ENCODE data around the gene ITGA5. TPM values are rescaled to one million over a fixed set of nuclear protein-coding genes. Genes with fewer than 3 reads are reported as not detected.

The ITGA5 gene
- total RNA-seq, 1 donor from 2014 or later, result 317 TPM

DNA sequence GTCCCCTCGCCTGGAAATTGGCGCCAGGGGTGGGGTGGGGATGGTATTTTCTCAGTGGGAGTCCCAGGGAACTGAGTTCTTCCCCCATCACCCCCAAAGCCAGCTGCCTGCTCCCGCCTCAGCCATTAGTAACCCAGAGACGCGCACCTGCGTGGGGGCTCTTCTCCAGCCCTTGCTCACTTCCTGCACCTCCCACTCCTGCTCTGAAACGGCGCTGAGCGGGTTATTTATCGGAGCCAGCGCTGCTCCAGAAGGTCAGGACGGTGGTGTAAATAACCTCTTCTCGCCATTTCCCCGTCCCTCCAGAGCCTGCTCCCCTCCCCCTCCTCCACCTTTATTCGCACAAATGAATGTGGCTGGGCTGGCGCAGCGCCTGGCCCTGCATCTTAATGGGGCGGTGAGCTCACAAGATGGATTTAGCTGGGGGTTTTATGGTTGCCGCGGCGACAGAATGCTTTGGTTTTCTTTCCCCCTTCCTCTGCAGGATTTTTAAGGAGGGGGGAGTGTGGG lies 67.0 kb downstream of the ITGA5 start:
- H3K9ac ChIP-seq (ENCODE audit: low read length), result peak overlapping the region; percentile 73
- H3K9me3 ChIP-seq (ENCODE audit: insufficient read depth, low read depth, low read length), result no peaks in the 10 kb centered on the region
- H3K79me2 ChIP-seq (ENCODE audit: insufficient read depth, low read length), result no peaks in the 10 kb centered on the region
- peaks cover 34% of the 10 kb centered on the region for H3K36me3 ChIP-seq (ENCODE audit: insufficient read depth, low read length)
- Mint-ChIP-seq H3K36me3 (ENCODE audit: low read depth, unreplicated experiment) (peaks cover 14% of the 10 kb centered on the region), H3K4me3 (ENCODE audit: unreplicated experiment) (peak overlapping the region; percentile 69), H3K27ac (ENCODE audit: unreplicated experiment) (peak overlapping the region; percentile 96), H3K27me3 (ENCODE audit: low read depth, unreplicated experiment) (no peaks in the 10 kb centered on the region), H3K4me1 (ENCODE audit: low read depth, unreplicated experiment) (peaks cover 50% of the 10 kb centered on the region), H3K9me3 (ENCODE audit: unreplicated experiment) (no peaks in the 10 kb centered on the region)
- TF ChIP-seq EZH2 (IDR thresholded peaks at IDR 0.05; ENCODE audit: insufficient read depth, low read length) (no peak), CTCF (IDR thresholded peaks at IDR 0.05; ENCODE audit: insufficient read depth, low read depth, low read length) (no peak)
- H3K4me3 ChIP-seq (ENCODE audit: insufficient read depth, low read depth, low read length), result peak overlapping the region; percentile 21
- H2AFZ ChIP-seq (ENCODE audit: low read depth, low read length), result no peak overlapping the region
- DNase-seq (ENCODE audit: low read depth) (peak; percentile 81), FAIRE-seq (no peak)
- peak overlapping the region; percentile 76 for H3K4me2 ChIP-seq (ENCODE audit: low read length)
- no peaks in the 10 kb centered on the region for H4K20me1 ChIP-seq (ENCODE audit: insufficient read depth, low read length)
- peak overlapping the region; percentile 73 for H3K27ac ChIP-seq (ENCODE audit: low read depth, low read length)
- no peaks in the 10 kb centered on the region for H3K27me3 ChIP-seq (ENCODE audit: insufficient read depth, low read length)
- peaks cover 26% of the 10 kb centered on the region for H3K4me1 ChIP-seq (ENCODE audit: insufficient read depth, low read length)

DNA sequence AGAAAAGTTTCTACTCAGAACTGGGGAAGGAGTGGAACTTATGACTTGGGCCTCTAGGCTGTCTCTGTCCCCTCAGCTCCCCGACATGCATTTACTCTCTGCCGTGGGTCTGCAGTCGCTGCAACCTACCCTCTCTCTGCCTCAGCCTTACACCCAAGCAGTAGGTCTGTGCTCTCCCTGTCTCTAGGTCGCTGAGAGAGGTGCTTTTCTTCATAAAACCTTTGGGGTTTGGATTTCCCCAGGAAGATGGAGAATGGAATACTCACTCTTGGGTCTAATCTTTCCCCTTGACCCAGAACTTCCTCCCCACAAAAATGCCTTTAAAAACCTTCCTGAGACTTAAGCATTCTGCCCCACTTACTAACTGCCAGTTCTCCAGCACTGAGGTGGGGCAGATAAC lies 67.7 kb downstream of the ITGA5 start:
- Mint-ChIP-seq H3K27me3 (ENCODE audit: low read depth, unreplicated experiment) (no peaks in the 10 kb centered on the region), H3K36me3 (ENCODE audit: low read depth, unreplicated experiment) (peaks cover 17% of the 10 kb centered on the region), H3K4me3 (ENCODE audit: unreplicated experiment) (no peak overlapping the region), H3K9me3 (ENCODE audit: unreplicated experiment) (no peaks in the 10 kb centered on the region), H3K4me1 (ENCODE audit: low read depth, unreplicated experiment) (peaks cover 50% of the 10 kb centered on the region), H3K27ac (ENCODE audit: unreplicated experiment) (no peak overlapping the region)
- no peak overlapping the region for H3K4me3 ChIP-seq (ENCODE audit: insufficient read depth, low read depth, low read length)
- no peaks in the 10 kb centered on the region for H3K9me3 ChIP-seq (ENCODE audit: insufficient read depth, low read depth, low read length)
- peak overlapping the region; percentile 73 for H3K9ac ChIP-seq (ENCODE audit: low read length)
- no peak overlapping the region for H3K27ac ChIP-seq (ENCODE audit: low read depth, low read length)
- TF ChIP-seq EZH2 (IDR thresholded peaks at IDR 0.05; ENCODE audit: insufficient read depth, low read length) (no peak), CTCF (IDR thresholded peaks at IDR 0.05; ENCODE audit: insufficient read depth, low read depth, low read length) (no peak)
- H3K36me3 ChIP-seq (ENCODE audit: insufficient read depth, low read length), result peaks cover 37% of the 10 kb centered on the region
- no peaks in the 10 kb centered on the region for H3K79me2 ChIP-seq (ENCODE audit: insufficient read depth, low read length)
- FAIRE-seq (no peak), DNase-seq (ENCODE audit: low read depth) (no peak)
- peak overlapping the region; percentile 76 for H3K4me2 ChIP-seq (ENCODE audit: low read length)
- no peak overlapping the region for H2AFZ ChIP-seq (ENCODE audit: low read depth, low read length)
- no peaks in the 10 kb centered on the region for H4K20me1 ChIP-seq (ENCODE audit: insufficient read depth, low read length)
- H3K27me3 ChIP-seq (ENCODE audit: insufficient read depth, low read length), result no peaks in the 10 kb centered on the region
- peaks cover 26% of the 10 kb centered on the region for H3K4me1 ChIP-seq (ENCODE audit: insufficient read depth, low read length)

GRCh38 chr12:54350743-54351142 lies 68.3 kb downstream of the ITGA5 start:
- no peak for FAIRE-seq

More at GRCh38 chr12:54350743-54351142, 68.3 kb downstream of the ITGA5 start:
- no peaks in the 10 kb centered on the region for H3K27me3 ChIP-seq (ENCODE audit: insufficient read depth, low read length)
- H3K36me3 ChIP-seq (ENCODE audit: insufficient read depth, low read length), result peaks cover 37% of the 10 kb centered on the region
- DNase-seq (ENCODE audit: low read depth), result no peak
- no peaks in the 10 kb centered on the region for H4K20me1 ChIP-seq (ENCODE audit: insufficient read depth, low read length)
- H3K4me2 ChIP-seq (ENCODE audit: low read length), result peak overlapping the region; percentile 76
- H3K9me3 ChIP-seq (ENCODE audit: insufficient read depth, low read depth, low read length), result no peaks in the 10 kb centered on the region
- Mint-ChIP-seq H3K36me3 (ENCODE audit: low read depth, unreplicated experiment) (peaks cover 17% of the 10 kb centered on the region), H3K4me3 (ENCODE audit: unreplicated experiment) (no peak overlapping the region), H3K27ac (ENCODE audit: unreplicated experiment) (no peak overlapping the region), H3K4me1 (ENCODE audit: low read depth, unreplicated experiment) (peaks cover 48% of the 10 kb centered on the region), H3K9me3 (ENCODE audit: unreplicated experiment) (no peaks in the 10 kb centered on the region), H3K27me3 (ENCODE audit: low read depth, unreplicated experiment) (no peaks in the 10 kb centered on the region)
- no peak overlapping the region for H2AFZ ChIP-seq (ENCODE audit: low read depth, low read length)
- no peak overlapping the region for H3K4me3 ChIP-seq (ENCODE audit: insufficient read depth, low read depth, low read length)
- TF ChIP-seq EZH2 (IDR thresholded peaks at IDR 0.05; ENCODE audit: insufficient read depth, low read length), result no peak
- no peak for TF ChIP-seq CTCF (IDR thresholded peaks at IDR 0.05; ENCODE audit: insufficient read depth, low read depth, low read length)
- peaks cover 26% of the 10 kb centered on the region for H3K4me1 ChIP-seq (ENCODE audit: insufficient read depth, low read length)
- H3K27ac ChIP-seq (ENCODE audit: low read depth, low read length), result no peak overlapping the region
- peak overlapping the region; percentile 73 for H3K9ac ChIP-seq (ENCODE audit: low read length)
- no peaks in the 10 kb centered on the region for H3K79me2 ChIP-seq (ENCODE audit: insufficient read depth, low read length)
